ENCODE results near the gene LMO1.

The LMO1 gene

DNA sequence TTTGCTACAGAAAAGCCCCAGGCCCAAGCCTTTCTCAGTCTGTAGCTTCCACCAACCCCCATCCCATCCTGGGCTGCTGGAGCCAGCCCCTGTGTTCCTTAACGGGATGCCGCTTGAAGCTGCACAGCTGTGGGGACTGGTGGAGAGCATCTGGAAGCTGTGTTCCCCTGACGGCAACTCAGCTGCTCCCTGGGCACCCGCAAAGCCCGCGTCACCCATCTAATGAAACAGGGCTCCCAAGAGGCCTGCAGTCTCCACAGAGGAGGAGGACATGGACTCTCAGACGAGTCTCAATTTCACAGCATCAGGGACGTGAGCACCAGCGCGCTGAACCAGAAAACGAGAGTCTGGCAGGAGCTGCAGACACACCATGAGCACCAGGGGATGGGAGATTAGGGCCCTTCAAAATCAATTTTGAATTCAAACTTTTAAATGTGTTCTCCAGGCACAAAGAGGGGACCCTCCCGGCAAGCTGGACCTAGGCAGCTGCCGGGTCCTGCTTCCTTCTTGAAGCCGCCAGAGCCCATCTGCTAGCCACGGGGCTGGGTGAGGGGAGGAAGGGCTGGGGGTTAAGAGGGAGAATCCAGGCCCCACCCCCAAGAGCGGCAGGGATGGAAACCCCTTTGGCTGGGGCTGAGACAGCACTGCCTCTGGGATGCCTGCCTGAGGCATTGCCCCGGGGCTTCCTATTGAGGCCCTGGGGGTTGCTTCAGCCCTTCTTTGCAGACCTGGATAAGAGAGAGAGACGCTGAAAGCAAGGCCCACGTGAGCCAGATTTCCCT is 21.0 kb downstream of the LMO1 start:
- no peak for DNase-seq (ENCODE audit: low read depth)

DNA sequence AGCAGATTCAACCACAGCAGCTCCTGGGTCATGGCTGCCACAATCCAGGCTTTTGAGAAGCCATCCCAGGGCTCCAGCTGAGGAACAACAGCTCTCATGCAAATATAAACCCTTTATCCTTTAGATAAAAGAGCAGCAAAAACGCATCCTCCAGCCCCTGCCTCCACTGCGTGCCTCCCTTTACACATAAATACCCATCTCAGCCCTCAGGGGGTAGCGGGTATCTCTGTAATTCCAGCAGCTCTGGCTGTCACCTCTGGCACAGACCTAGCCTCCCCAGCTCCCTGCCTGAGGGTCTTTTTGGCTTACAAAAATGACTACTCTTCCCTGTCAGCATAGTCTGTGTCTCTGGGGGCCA is 21.6 kb downstream of the LMO1 start:
- DNase-seq (ENCODE audit: low read depth) = no peak

DNA sequence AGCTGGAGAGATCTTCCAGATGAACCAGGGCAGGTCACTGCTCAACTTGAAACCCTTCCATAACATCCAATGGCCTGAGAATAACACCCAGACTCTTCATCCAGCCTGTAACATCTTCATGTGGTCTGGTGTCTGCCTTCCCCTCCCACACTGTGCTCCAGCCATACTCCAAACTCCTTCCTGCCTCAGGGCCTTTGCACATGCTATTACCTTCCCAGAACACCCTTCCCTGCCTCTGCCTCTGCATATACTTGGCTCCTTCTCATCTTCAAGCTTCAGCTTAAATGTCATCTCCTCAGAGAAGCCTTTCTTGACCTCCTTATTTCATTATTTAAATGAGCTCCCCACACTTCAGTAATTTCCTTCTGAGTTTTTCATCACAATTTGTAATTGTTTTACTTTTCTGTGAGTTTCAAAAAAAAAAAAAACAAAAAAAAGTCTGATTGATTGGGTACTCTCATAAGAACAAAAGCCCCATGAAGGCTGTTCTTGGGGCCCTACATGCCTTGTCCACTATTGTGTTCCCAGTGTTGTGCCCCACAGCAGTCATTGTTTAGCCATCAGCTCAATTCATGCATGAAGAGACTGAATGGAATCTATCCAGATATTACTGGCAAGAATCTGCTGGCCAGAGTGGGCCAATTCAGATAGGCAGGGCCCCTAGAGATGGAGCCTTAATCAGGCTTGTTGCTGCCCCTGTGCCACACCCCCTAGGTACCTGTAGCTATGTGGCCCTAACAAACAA is 22.1 kb downstream of the LMO1 start:
- DNase-seq (ENCODE audit: low read depth) = no peak

DNA sequence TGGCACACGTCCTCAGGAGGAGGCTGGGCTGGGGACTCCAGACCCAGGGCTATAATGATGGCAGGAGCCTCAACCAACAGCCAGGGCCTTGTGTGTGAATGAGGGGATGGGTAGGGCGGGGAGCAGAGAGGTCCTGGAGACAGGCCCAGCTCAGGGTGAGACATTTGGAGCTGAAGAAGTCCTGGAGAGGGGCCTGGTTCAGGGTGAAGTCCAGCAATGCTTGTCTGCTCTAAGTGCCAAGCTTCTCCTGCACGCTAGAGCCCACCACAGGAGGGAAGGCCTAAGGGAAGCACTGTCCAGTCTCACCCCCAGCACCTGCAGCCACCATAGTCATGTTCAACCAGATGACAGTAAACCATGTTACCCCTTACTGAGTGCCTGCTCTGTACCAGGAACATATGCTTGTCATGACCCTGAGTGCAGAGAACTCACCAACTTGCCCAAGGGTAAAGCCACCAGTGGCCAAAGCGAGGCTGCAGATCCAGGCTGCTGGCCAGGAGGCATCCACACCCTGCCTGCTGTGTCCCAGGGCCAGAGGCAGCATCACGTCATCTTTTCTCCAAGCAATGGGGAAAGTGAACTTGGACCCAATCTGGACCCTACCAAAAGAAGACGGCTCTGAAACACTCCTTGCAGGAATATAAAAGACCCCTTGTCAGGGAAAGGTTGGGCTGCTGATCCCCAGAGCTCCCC is 24.0 kb downstream of the LMO1 start:
- DNase-seq (ENCODE audit: low read depth) = no peak

DNA sequence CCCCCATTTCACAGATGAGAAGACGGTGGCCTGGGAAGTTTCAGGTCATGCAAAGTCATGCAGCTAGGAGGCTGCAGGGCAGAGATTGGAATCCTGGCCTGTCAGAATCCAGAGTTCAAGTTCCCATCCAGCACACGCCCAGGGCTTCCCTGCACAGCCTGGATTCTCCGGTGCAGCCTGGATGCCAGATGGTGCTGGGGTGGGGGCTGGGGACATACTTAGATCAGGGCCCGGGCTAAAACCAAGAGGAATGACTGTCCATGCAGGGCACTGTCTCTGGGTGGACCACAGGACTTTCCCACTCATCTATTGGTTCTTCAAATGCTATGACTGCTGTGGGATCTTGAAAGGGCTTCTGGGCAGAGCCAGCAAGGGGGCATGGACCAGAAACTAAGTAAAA is 24.6 kb downstream of the LMO1 start:
- DNase-seq (ENCODE audit: low read depth) = no peak

DNA sequence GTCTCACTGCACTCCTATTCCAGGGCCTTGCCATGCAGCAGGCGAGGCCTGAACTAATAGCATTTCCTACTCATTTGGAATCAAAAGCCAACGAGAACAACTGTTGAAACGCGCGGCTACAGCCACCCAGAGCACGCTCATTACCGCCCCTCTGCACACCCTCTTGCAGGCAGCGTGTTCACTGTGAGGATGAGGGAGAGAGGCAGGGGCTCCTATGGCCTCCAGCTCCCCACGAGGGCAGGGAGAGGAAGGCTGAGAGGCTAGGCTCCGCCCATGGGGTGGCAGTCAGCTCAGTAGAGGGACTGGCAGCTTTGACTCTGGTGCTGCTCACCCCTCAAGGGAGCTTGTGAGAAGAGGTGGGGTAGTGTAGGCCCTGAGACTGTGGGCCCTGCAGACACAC is 26.2 kb downstream of the LMO1 start:
- no peak for DNase-seq (ENCODE audit: low read depth)

DNA sequence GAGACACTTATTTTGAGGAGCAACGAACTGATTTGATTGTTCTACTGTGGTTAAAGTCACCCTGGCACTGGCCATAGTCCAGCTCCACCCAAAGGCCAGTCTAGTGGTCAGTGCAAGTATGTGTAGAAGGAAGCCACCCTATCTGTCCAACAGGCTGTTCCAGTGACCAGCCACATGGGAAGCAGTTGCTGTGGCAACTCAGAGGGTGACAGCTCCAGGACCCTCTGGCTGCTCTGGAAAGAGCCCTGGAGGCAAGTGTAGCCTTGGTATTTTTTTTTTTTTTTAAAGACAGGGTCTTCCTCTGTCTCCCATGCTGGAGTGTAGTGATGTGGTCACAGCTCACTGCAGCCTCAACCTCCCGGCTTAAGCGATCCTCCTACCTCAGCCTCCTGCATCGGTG is 27.8 kb downstream of the LMO1 start:
- DNase-seq (ENCODE audit: low read depth) = no peak

DNA sequence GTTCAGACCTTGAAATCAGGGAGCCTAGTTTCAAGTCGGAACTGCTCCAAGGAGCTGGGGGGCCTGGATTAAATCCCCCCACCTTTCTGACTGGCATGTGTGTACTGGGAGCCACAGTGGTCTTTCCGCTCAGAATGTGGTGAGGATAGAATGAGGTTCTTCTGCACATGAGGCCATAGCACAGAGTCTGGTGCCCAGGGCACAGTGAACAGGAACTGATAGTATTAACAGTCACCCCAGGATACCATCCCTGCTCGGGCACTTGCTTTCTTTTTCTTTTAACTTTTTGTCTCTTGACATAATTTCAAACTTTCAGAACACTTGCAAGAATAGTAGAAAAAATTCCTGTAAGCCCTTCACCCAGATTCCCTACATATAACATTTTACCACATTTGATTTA is 28.8 kb downstream of the LMO1 start:
- no peak for DNase-seq (ENCODE audit: low read depth)

DNA sequence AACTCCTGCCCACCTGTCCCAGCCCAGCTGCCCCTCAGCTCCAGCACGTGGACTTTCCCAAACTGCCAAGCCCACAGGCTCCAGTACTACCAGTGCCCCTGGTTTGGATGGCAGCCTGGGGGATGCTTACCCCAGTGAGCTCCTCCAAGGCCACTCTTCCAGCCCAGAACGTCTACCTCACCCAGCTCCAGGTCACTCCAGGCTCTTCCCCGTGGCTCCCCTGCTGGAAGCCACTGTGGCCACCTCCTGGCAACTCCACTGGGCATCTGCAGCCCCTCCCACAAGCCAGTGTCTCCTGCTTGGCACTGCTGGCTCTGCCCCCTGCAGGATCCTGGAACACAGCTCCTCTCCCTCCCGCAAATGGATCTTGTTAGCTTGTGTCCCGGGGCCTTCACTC is 29.3 kb downstream of the LMO1 start:
- no peak for DNase-seq (ENCODE audit: low read depth)

DNA sequence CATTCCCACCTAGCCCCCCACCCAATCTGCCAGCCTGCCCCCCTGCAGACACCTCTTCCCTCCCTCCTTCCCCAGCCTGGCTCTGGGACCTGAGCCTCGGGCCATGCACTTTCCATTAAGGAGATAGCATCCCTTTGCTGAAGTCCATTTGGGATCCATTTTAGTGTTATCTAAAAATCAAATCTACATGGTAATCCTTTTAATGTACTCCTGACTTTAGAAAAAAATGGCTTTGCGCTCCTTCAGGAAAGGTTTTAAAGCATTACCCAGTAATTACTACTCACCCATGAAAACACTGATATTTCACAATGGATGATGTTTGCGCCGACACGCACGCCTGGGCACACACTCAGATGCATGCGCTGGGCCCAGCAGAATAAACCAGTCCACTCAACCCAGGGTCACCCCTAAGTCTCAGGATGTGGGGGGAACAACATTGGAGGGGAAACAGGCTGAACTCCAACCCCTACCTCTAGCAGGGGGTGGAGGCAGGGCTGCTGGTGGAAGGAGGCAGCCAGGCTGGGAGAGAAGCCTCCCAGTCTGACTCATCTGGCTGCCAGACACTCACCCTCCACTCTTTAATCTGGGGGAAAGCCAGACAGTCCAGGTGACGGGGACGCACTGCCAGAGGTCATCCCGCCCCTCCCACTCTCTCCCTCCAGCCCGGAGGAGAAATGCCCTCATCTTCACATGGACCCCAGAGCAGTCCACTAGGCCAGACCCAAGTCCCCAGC is 29.8 kb downstream of the LMO1 start:
- no peak for DNase-seq (ENCODE audit: low read depth)

DNA sequence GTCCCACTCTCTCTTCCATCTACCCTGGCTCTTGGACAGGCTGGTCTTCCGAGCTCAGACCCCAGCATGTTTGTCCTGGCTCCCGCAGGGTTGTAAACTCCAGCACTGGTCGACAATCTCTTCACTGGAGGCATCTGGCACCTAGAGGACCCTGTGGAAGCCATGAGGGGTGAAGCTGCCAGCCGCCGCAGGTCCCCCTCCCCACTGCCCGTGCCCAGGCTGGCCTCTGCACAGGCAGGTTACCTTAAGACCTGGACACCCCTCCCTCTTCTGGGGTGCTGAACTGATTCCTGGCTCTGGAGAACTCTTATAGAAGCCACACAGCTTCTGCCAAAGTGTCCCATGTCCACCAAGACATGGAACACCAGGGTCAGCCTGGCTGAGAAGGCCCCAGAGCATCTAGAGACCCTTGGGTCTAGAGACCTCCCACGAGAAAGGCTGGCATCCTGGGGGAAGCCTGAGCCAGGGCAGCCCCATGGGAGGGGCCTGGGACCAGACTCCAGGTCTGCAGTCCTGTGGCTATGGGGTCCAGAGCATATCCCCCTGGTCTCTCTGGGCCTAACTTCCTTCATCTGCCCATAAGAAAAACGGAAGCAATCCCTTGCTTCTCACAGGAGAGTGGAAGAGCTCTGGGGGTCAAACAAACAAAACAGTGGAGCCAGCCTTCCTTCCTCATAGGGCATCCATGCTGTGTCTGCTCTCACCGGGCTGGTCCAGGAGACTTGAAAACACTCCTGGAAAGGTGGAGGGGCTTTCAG is 30.6 kb downstream of the LMO1 start:
- no peak for DNase-seq (ENCODE audit: low read depth)

DNA sequence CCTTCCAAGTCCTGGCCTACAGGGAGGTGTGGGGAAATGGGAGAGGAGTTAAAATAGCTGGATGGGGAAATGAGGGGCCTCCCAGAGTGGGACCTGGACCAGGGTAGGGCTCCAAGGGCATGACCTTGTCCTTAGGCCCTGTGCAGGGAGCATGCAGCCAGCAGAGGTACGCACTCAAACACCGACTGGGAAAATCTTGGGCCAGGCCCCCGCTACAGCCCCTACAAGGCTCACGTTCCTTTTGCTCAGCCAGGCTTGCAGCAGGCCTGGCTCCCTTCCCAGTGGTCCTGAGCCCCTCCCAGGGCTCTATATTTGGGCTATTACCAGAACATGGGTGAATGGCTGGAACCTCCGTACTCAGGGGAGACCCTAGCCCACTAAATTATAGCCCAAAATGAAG is 31.3 kb downstream of the LMO1 start:
- no peak for DNase-seq (ENCODE audit: low read depth)

DNA sequence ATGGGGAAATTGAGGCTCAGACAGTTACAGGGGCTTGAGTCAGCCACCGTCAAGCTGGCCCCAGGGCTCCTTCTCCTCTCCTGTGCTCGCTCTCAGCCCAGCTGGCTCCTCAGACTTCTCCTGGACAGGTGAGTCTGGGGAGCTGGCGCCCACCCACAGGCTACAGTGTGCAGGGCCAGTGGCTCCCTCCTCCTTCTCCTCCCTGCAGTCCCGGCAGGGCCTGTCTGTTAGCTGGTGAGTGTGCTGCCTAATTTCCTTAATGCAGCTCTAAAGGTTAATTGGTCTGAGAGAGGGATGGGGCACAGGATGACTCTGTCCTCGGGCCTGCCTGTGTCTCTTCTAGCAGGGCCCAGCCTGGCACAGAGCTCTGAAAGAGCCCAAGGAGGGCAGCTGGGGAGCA is 31.7 kb downstream of the LMO1 start:
- DNase-seq (ENCODE audit: low read depth) = no peak

DNA sequence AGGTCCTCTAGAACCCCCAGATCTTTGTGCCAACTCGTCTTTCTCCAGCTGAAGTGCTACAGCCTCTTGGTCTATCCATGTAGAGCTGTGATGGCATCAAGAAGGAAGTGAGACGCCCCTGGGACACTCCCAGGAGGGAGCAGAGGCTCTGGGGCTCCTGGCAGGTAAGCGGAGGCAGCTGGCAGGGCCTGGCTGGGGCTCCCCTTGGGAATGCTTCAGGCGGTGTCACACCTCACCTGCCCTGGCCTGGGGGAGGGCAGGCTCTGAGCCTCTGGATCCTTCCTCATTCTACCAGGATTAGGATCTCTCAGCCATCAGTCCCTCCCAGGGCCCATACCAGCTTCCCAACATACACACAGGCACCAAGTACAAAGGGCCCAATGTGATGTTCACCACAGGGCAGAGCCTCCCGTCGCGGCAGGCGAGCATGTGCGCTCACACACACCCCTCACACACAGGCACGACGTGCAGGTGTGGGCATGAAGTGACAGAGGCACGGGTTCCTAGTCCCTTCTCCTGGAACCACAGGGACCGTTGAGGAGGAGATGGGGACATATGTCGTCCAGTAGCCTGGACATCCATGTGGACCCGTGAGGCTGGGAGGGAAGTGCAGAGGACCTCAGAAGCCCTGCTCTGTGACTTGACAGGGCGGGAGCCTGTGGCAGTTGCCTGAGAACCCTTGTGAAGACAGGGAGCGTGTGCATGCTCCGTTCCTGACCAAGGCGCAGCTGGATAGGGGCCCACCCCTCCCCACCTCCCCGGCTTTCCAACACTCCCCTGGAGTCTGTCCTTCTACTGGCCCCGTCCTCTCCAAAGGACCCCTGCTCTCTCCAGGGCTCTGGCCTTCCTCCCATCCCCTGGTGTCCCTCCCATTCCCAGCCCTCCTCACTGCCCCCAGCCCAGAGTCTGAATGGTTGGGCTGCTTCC is 32.5 kb downstream of the LMO1 start:
- DNase-seq (ENCODE audit: low read depth) = no peak

DNA sequence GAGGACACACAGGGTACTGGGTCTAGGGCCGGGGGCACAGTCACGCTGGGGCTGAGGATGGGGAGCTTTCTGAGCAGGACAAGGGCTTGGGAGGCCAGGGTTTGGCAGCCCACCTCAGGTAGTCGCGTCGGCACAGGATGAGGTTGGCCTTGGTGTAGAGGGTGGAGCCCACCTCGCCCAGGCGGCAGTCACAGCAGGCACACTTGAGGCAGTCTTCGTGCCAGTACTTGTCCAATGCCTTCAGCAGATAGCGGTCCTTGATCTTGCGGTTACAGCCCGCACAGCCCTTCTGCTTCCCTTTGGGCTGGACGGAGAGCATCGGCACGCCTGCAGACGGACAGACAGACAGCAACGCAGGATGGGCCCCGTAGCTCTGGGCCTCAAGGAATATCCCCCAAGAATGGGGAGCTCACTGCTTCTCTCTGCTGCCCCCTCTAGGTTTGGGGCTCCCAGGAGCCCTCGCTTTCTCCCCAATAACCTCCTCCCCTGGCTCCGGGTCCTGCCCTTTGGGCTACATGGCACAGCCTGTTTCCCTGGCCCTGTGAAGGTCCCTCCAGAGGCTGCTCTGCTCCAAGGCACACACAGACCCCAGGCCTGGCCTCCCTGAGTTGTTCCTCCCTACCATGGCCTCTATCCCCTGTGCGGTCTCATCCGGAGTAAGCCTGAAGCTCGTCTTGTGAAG is 33.4 kb downstream of the LMO1 start:
- DNase-seq (ENCODE audit: low read depth) = no peak

DNA sequence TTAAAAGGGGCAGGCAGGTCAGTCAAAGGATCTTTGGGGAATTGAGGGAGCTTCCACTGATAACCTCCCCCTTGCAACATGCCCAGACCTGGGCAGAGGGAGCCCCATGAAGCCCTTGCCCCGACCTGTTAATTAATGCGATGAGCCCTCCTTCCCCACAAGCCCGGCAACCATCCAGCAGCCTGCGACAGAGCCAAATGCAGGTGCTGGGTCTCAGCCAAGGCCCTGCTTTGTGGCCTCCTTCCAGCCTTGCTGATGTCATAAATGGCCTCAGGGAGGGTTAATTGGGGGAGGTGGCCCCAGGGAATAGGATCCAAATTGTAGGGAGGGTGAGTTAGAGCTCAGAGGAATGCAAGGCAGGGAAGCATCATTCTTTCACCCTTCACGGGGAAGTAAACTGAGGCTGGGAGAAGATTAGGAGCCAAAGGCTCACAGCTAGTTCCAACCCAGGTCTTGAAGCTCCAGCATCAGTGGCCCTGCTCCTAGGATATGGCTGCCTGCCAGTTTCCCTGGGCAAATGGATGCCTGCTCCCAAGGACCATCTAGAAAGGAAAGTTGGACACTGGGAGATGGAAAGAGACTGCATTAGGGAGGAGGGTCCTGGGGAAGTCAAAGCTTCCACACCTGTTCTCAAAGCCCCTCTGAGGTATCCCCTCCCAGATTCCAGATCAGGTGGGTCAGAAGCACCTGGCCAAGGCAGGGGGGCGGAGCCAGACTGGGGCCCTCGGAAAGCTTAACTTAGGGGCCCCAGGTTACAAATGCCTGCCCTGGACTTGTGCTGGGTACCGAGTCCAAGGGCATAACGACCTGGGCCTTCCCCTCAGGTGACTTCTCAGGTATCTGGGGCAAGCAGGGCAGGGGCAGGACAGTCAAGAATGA is 34.1 kb downstream of the LMO1 start:
- no peak for DNase-seq (ENCODE audit: low read depth)

DNA sequence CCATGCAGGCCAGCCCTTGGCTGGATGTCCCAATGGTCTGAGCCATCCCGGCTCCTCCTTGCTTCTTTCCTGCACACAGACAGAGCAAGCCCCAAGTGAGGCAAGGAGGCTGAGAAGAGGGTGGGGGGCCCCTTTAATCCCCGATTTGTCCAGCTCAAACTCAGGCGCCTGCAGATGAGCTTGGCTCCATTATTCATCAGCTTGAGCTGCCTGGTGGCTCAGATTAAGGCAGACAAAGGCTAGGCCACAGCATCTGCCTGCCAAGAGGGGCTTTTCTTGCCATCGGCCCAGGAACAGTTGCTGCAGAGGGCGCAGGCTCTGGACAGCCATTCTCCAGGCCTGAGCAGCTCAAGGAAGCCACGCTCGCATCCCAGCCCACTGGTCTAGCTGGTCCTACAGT is 35.4 kb downstream of the LMO1 start:
- DNase-seq (ENCODE audit: low read depth) = no peak

DNA sequence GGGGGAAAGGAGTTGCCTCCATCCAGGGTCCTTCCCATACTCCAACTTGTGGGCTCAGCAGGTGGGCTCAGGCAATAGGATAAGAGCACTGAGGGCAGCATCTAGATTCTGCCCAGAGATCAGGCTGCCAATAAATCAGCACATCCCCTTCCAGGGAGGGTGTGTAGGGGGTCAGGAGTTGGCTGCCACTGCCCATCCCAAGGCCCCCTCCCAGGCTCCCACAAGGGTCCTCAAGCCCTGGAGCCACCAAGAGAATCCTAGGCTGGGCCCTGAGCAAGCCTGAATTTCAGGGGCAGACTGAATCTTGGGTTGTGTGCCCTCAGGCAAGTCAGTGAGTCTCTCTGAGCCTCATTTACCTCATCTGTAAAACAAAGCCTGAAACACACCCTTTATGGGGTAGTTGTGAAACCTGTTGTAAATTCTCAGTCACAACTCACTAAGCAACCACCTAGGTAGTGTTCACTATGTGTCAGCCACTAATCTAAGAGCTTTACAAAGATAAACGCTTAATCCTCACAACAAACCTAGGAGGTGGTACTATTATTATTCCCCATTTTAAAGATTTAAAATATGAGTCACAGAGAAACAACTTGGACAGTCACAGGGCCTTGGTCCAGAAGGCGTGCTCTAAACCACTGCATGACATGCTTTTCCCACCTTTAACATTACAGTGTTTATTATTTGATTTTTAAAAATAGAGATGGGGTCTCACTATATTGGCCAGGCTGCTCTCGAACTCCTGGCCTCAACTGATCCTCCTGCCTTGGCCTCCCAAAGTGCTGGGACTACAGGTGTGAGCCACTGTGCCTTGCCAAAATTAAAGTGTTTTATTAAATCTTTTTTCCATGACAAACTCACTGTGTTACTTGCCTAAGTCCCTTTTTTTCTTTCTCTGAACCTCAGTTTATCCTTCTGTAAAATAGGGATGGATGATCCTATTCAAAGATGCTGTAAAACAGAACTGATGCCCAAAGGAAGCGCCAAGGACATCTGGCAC is 36.2 kb downstream of the LMO1 start:
- DNase-seq (ENCODE audit: low read depth) = no peak
